Fibroblast of pulmonary artery (primary cell): ENCODE data around the gene MRFAP1.

ENCODE experiments used
- DNase-seq: peaks from one replicate; pipeline ENCODE4 v3.0.0-alpha.2; 2010; ENCODE audit warnings: low read depth
- H3K4me3 ChIP-seq: replicated peaks from 2 replicates; pipeline ENCODE4 v1.5.1; 2011; ENCODE audit warnings: low read depth, mild to moderate bottlenecking, control low read depth, low read length, moderate library complexity
- TF ChIP-seq, protein P1 (sequence below): IDR thresholded peaks from 2 replicates; pipeline ENCODE4 v1.5.1; 2011; ENCODE audit warnings: mild to moderate bottlenecking, control low read depth, low read length, inconsistent platforms; ENCODE audit errors: missing control alignments

The MRFAP1 gene

DNA sequence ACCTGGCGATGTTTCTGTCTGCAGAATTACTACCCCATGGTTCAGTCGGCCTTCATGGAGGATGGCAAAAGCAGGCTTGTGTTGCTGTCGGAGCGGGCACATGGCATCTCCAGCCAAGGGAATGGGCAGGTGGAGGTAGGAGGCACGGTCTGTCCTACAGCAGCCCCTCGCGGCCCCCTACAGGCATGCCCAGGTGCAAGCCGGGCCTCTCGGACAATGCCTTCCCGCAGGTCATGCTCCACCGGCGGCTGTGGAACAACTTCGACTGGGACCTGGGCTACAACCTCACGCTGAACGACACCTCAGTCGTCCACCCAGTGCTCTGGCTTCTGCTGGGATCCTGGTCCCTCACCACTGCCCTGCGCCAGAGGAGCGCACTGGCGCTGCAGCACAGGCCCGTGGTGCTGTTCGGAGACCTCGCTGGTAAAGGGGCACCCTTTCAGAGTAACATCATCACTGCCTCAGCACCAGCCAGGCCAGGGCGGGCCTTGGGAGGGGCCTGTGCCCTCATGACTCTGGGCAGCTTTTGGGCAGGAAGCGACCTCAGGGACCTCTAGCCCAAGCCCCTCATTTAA, 29.5 kb upstream of the MRFAP1 start:
- TF ChIP-seq, protein P1, sequence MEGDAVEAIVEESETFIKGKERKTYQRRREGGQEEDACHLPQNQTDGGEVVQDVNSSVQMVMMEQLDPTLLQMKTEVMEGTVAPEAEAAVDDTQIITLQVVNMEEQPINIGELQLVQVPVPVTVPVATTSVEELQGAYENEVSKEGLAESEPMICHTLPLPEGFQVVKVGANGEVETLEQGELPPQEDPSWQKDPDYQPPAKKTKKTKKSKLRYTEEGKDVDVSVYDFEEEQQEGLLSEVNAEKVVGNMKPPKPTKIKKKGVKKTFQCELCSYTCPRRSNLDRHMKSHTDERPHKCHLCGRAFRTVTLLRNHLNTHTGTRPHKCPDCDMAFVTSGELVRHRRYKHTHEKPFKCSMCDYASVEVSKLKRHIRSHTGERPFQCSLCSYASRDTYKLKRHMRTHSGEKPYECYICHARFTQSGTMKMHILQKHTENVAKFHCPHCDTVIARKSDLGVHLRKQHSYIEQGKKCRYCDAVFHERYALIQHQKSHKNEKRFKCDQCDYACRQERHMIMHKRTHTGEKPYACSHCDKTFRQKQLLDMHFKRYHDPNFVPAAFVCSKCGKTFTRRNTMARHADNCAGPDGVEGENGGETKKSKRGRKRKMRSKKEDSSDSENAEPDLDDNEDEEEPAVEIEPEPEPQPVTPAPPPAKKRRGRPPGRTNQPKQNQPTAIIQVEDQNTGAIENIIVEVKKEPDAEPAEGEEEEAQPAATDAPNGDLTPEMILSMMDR: no peak
- no peak overlapping the region for H3K4me3 ChIP-seq

DNA sequence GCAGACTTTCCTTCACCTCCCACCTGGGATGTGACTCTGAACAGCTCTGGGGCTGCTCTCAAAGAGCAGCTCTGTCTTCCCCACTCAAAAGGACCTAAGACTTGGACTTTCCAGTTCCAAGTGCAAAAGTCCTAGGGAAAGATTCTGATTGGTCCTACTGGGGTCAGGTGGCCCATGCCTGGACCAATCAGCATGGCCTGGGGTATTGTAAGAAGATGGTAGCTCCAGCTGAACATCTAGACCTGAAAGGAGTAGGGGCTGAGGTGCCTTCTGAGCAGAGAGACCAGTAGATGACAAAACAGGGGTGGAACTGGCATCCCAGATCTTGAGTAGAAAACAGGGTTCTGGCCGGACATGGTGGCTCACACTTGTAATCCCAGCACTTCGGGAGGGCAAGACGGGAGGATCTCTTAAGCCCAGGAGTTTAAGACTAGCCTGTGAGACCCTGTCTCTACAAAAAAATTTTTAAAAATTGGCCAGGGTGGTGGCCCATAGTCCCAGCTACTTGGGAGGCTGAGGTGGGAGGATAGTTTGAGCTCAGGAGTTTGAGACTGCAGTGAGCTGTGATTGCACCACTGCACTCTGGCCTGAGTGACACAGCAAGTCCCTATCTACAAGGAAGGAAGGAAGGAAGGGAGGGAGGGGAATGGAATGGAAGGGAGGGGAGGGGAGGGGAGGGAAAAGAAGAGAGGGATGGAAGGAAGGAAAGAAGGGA, 27.4 kb upstream of the MRFAP1 start:
- no peak overlapping the region for H3K4me3 ChIP-seq
- DNase-seq: no peak
- TF ChIP-seq, protein P1: no peak

More for the DNA sequence above, 29.5 kb upstream of the MRFAP1 start:
- no peak for DNase-seq

- DNase-seq: no peak
- TF ChIP-seq, protein P1: no peak
- no peak overlapping the region for H3K4me3 ChIP-seq
Observed at GRCh38 chr4:6613676-6614651, 26.5 kb upstream of the MRFAP1 start.

- DNase-seq: no peak
- H3K4me3 ChIP-seq: no peak overlapping the region
- TF ChIP-seq, protein P1: no peak
Observed at GRCh38 chr4:6614701-6615230, 25.7 kb upstream of the MRFAP1 start.

- no peak for DNase-seq
- H3K4me3 ChIP-seq: no peak overlapping the region
- TF ChIP-seq, protein P1: no peak
Observed at GRCh38 chr4:6616087-6616995, 24.1 kb upstream of the MRFAP1 start.

DNA sequence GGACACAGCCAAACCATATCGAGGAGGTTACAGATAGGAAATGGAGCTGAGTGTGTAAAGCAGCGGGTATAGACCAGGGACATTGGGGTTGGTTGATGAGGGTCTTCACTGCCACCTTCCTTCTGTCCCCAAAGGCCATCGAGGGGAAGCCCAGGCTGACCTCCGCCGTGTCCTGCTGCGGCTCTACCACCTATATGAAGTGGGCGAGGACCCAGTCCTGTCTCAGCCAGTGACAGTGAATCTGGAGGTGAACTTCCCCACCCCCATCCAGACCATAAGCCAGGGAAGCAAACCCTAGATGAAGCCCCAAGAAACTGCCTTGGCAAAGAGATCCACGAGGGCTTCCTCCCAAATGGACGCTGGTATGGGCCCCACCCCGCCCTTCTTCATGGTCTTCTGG, 23.2 kb upstream of the MRFAP1 start:
- DNase-seq: no peak
- TF ChIP-seq, protein P1: no peak
- H3K4me3 ChIP-seq: no peak overlapping the region
